BJ (cell line): ENCODE results near the gene RAD51B. TPM values are rescaled to one million over a fixed set of nuclear protein-coding genes. Genes with fewer than 3 reads are reported as not detected.

ENCODE experiments used
- CTCF ChIA-PET: fragments of 350-600 bp; formaldehyde crosslinking; extraction: SDS; loops from one replicate; lab custom pipeline; 2021; ENCODE audit warnings: antibody characterized with exemption, inconsistent platforms; lab: Yijun Ruan, JAX
- POLR2A ChIA-PET: fragments of 300-600 bp; sonication (Branson Sonifier 250); formaldehyde crosslinking; extraction: SDS; loops from one replicate; lab custom pipeline; 2021; ENCODE audit warnings: antibody characterized with exemption; lab: Charles Lee
- DNase-seq: peaks from one replicate; pipeline ENCODE4 v3.0.0-alpha.2; 2011; ENCODE audit warnings: low read depth
- H3K27me3 ChIP-seq: 2 replicates; pipeline ENCODE4 v1.6.0; 2011; ENCODE audit warnings: low read length; ENCODE audit not compliant: control insufficient read depth, insufficient read depth
- H3K36me3 ChIP-seq: 2 replicates; pipeline ENCODE4 v1.5.1; 2011; ENCODE audit warnings: low read length; ENCODE audit not compliant: control insufficient read depth, insufficient read depth
- H3K4me3 ChIP-seq: 2 replicates; pipeline ENCODE4 v1.5.1; 2011; ENCODE audit warnings: low read depth, mild to moderate bottlenecking, control low read depth, low read length
- polyA plus RNA-seq: library from polyadenylated mRNA; depleted of rRNA; stranded (reverse); fragments of >200 nt; gene quantifications from 2 replicates; pipeline ENCODE4 v1.2.3, GENCODE V29; 2011
- TF ChIP-seq, protein P1 (sequence below): IDR thresholded peaks from 2 replicates; pipeline ENCODE4 v1.5.1; 2011; ENCODE audit warnings: low read depth, mild to moderate bottlenecking, control low read depth, inconsistent platforms, low read length, moderate library complexity; ENCODE audit not compliant: insufficient read depth

RAD51B gene
- polyA plus RNA-seq, 1 experiment, result 5.6 TPM

DNA sequence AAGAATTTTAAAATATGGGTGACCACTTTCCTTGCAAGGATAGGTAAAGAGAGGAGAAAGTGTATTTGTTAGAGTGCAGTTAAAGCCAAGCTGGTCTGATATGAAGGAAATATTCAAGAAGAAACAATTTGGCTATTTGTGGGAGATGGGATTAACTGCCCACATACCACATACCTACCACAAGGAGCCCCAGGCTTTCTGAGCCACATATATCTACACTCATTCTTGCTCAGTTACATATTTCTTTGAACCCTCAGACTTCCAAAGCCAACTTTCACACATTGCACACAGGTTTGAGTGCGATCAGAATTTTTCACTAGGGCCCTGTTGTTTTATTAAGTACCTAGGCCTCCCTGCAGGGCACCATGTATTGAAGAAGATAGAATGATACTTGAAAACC is 643.1 kb downstream of the RAD51B start:
- Histone ChIP-seq H3K27me3 (no peaks in the 10 kb centered on the region), H3K4me3 (no peak overlapping the region), H3K36me3 (no peaks in the 10 kb centered on the region)
- TF ChIP-seq, protein P1, sequence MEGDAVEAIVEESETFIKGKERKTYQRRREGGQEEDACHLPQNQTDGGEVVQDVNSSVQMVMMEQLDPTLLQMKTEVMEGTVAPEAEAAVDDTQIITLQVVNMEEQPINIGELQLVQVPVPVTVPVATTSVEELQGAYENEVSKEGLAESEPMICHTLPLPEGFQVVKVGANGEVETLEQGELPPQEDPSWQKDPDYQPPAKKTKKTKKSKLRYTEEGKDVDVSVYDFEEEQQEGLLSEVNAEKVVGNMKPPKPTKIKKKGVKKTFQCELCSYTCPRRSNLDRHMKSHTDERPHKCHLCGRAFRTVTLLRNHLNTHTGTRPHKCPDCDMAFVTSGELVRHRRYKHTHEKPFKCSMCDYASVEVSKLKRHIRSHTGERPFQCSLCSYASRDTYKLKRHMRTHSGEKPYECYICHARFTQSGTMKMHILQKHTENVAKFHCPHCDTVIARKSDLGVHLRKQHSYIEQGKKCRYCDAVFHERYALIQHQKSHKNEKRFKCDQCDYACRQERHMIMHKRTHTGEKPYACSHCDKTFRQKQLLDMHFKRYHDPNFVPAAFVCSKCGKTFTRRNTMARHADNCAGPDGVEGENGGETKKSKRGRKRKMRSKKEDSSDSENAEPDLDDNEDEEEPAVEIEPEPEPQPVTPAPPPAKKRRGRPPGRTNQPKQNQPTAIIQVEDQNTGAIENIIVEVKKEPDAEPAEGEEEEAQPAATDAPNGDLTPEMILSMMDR, result peak; percentile 41; the same call in 1 of the 2 replicates
- ChIA-PET POLR2A (no interaction called here), CTCF (interaction anchor here (1.8 to 2.3 kb wide), 2 partner anchors 14 to 55 kb away, joined by 4 to 6 read pairs; no protein-coding TSS in a partner anchor)
- DNase-seq, result no peak

DNA sequence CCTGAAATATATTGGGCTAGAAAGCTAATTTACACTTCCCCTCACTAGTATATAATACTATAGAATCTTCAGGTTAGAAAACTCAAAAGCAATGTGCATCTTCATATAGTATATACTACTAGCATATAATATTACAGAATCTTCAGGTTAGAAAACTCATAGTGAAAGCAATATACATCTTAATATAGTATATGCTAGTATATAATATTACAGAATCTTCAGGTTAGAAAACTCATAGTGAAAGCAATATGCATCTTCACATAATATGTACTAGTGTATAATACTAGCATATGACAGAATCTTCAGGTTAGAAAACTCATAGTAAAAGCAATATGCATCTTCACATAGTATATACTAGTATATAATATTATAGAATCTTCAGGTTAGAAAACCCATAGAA is 643.7 kb downstream of the RAD51B start:
- ChIA-PET POLR2A (no interaction called here), CTCF (no interaction called here)
- TF ChIP-seq, protein P1, result no peak
- Histone ChIP-seq H3K4me3 (no peak overlapping the region), H3K36me3 (no peaks in the 10 kb centered on the region), H3K27me3 (no peaks in the 10 kb centered on the region)
- DNase-seq, result no peak

DNA sequence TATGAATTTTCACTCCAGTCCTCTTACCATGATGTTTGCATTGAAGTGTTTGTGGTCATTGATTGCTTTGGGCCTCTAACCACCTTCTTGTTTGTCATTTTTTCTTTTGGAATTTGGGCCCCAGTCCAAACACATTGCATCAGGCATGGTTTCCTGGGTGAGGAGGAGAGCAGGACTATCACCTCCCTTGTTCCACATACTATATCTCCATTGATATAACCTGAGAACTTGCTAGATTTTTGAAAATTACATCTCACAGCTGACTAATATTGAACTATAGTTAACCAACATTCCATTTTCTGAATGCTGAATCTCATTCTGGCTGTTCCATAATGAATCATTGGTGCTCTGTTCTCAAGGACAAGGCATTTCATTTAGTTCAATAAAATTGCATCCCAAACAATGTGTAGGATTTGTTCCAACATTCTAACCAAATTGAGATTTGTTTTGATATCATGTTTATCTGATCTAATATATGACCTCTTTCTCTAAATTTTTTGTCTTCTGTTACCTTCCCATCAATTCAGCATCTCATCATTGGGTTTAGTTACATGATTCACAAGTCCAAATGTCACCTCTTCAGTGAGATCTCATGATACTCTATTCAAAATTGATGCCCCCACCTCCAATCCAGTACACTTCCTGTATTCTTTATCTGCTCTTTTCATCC is 644.3 kb downstream of the RAD51B start:
- Histone ChIP-seq H3K4me3 (no peak overlapping the region), H3K36me3 (no peaks in the 10 kb centered on the region), H3K27me3 (no peaks in the 10 kb centered on the region)
- CTCF ChIA-PET, result no interaction called here
- POLR2A ChIA-PET, result no interaction called here
- no peak for DNase-seq
- TF ChIP-seq, protein P1, result no peak

DNA sequence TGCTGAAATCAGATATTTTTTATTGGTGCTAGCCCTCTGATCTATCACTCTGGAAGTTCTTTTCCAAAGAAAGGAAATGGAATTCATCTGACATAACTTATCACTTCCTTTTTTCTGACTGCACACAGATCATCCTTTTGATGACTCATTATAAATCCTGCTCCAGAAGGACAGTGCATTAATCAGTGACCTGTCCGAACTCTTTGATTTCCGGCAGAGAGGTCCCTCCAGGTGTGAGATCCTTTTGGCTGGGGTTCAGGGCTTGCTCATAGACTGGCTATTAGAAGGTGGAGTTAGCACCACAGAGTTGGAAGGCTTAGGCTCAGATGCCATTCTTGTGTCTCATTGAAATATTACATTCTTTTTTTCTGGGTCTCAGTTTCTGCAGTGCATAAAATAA is 645.1 kb downstream of the RAD51B start:
- POLR2A ChIA-PET, result no interaction called here
- Histone ChIP-seq H3K27me3 (no peaks in the 10 kb centered on the region), H3K36me3 (no peaks in the 10 kb centered on the region), H3K4me3 (no peak overlapping the region)
- CTCF ChIA-PET, result no interaction called here
- DNase-seq, result peak; percentile 37
- TF ChIP-seq, protein P1, result no peak

DNA sequence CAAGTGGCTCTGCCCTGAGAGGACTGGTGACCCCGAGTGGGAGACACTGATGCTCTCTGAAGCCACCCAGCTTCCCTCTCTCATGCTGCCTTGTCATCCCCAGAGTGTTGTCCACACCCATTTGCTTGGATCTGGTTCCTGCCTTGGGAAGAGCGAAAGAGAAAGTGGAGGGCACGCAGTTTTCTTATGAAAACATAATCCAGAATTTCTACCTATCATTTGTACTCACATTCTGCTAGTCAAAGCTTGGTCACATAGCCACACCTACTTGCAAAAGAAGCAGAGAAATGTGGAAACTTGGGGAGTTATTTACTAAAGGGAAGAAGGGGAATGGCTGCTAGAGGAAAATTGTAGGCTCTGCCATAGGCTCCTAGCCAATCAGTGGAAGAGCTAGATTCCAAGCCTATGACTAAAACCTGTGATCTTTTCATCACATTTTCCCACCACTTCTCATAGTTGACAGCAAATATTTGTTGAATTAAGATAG is 647.0 kb downstream of the RAD51B start:
- Histone ChIP-seq H3K27me3 (no peaks in the 10 kb centered on the region), H3K36me3 (no peaks in the 10 kb centered on the region), H3K4me3 (no peak overlapping the region)
- POLR2A ChIA-PET, result no interaction called here
- peak; percentile 62 for DNase-seq
- TF ChIP-seq, protein P1, result no peak
- CTCF ChIA-PET, result interaction anchor here (0.7 to 0.8 kb wide), 2 partner anchors 19 to 366 kb away, joined by 3 read pairs; no protein-coding TSS in a partner anchor
